SK-N-SH treated with all-trans-retinoic acid at 6 μM for 48 hours (cell line): ENCODE measurements around the gene EXOC5.

Experiments
- ARNTL ChIP-seq: fragments of 450-650 bp; formaldehyde crosslinking; IDR thresholded peaks from 2 replicates; pipeline ENCODE4 v1.5.0; 2020; ENCODE audit warnings: low read depth, mild to moderate bottlenecking, moderate library complexity, borderline replicate concordance
- CSRNP3 ChIP-seq: fragments of 250-450 bp; sonication (Bioruptor Pico); IDR thresholded peaks from 2 replicates; pipeline ENCODE4 v1.5.1; 2021; ENCODE audit warnings: mild to moderate bottlenecking, moderate library complexity
- OSR1 ChIP-seq: fragments of 250-450 bp; sonication (Bioruptor Pico); IDR thresholded peaks from 2 replicates; pipeline ENCODE4 v1.8.0; 2022; ENCODE audit warnings: moderate library complexity, mild to moderate bottlenecking, inconsistent platforms
- PATZ1 ChIP-seq: fragments of 250-450 bp; sonication (Bioruptor Pico); IDR thresholded peaks from 2 replicates; pipeline ENCODE4 v1.8.0; 2020; ENCODE audit warnings: mild to moderate bottlenecking, moderate library complexity, borderline replicate concordance
- POU6F1 ChIP-seq: fragments of 250-450 bp; sonication (Bioruptor Pico); IDR thresholded peaks from 2 replicates; pipeline ENCODE4 v1.8.0; 2021; ENCODE audit warnings: low read depth, mild to moderate bottlenecking, moderate library complexity, borderline replicate concordance
- TOX ChIP-seq: fragments of 250-450 bp; sonication (Bioruptor Pico); IDR thresholded peaks from 2 replicates; pipeline ENCODE4 v1.8.0; 2021; ENCODE audit warnings: mild to moderate bottlenecking, moderate library complexity, borderline replicate concordance

DNA sequence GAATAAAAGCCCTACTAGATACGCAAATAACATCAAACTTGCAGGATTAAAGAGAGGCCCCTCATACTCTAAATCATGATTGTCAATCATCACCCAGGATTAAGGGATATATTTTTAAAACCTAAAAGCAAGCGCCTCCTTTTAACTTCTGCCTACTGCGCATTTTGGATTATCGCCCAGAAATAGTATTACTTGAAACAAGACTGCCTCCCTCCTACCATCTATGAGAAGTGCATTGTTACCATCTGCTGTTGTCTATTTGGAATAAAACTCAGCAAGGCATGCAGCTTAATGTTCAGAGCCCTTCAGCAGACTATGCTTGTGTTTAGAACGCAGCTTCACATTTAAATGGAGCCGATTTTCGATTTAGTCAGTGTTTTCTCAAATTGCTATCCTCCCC lies 79.6 kb downstream of the EXOC5 start:
- TF ChIP-seq TOX (CRISPR knock-in tag) (no peak), ARNTL (CRISPR knock-in tag) (no peak), CSRNP3 (CRISPR knock-in tag) (no peak), PATZ1 (CRISPR knock-in tag) (no peak), POU6F1 (CRISPR knock-in tag) (no peak), OSR1 (CRISPR knock-in tag) (no peak)
